ENCODE measurements around the gene SLC24A3.

- TF ChIP-seq ZFY (CRISPR knock-in tag; IDR thresholded peaks at IDR 0.05) (no peak), ZFP90 (CRISPR knock-in tag; IDR thresholded peaks at IDR 0.05; ENCODE audit: borderline replicate concordance) (no peak), POLR2A (IDR thresholded peaks at IDR 0.05; ENCODE audit: insufficient read depth in 1 of 2, low read depth in 2 of 2, low read length in 2 of 2) (no peak), MYPOP (CRISPR knock-in tag; IDR thresholded peaks at IDR 0.05) (no peak)
Measured at GRCh38 chr20:19322061-19322985, 109.9 kb downstream of the SLC24A3 start.
